GM23338 (cell line): ENCODE results near the gene L3MBTL4. TPM values are rescaled to one million over a fixed set of nuclear protein-coding genes. Genes with fewer than 3 reads are reported as not detected.

Experiments used
- ATAC-seq: fragments of 200-7000 bp; cut with Tn5 transposase; 3 replicates; pipeline ENCODE4 v1.9.1; 2020
- DNase-seq: peaks from one replicate; pipeline ENCODE4 v3.0.0-alpha.2; 2015; ENCODE audit warnings: low spot score
- H2AFZ ChIP-seq: fragments of 200-600 bp; sonication (generic); 2 replicates; pipeline ENCODE4 v1.8.0; 2016; ENCODE audit warnings: antibody characterized with exemption, mild to moderate bottlenecking, moderate library complexity
- H3F3A ChIP-seq: fragments of 200-600 bp; sonication (generic); replicated peaks from 2 replicates; pipeline ENCODE4 v1.8.0; 2017; ENCODE audit warnings: antibody characterized with exemption, mixed run types, low read depth
- H3K27ac ChIP-seq: fragments of 200-600 bp; sonication (generic); 2 replicates; pipeline ENCODE4 v1.6.1; 2016; ENCODE audit warnings: low read depth
- H3K27me3 ChIP-seq: fragments of 200-600 bp; sonication (generic); 2 replicates; pipeline ENCODE4 v1.8.0; 2016; ENCODE audit warnings: mild to moderate bottlenecking, mixed run types, moderate library complexity; ENCODE audit not compliant: insufficient read depth
- H3K36me3 ChIP-seq: fragments of 200-600 bp; sonication (generic); 2 replicates; pipeline ENCODE4 v1.8.0; 2016; ENCODE audit warnings: mild to moderate bottlenecking; ENCODE audit not compliant: insufficient read depth
- H3K4me1 ChIP-seq: fragments of 200-600 bp; sonication (generic); 2 replicates; pipeline ENCODE4 v1.8.0; 2016; ENCODE audit warnings: mild to moderate bottlenecking, moderate library complexity; ENCODE audit not compliant: insufficient read depth
- H3K4me2 ChIP-seq: fragments of 200-600 bp; sonication (generic); 2 replicates; pipeline ENCODE4 v1.7.1; 2017; ENCODE audit warnings: mixed run types
- H3K4me3 ChIP-seq: fragments of 200-600 bp; sonication (generic); 2 replicates; pipeline ENCODE4 v1.6.1; 2016; ENCODE audit warnings: mixed run types
- H3K79me2 ChIP-seq: fragments of 200-600 bp; sonication (generic); replicated peaks from 2 replicates; pipeline ENCODE4 v1.8.0; 2017; ENCODE audit warnings: mild to moderate bottlenecking; ENCODE audit not compliant: insufficient read depth
- H3K9me2 ChIP-seq: fragments of 200-600 bp; sonication (generic); 2 replicates; pipeline ENCODE4 v1.8.0; 2017; ENCODE audit not compliant: insufficient read depth
- H4K20me1 ChIP-seq: fragments of 200-600 bp; sonication (generic); replicated peaks from 2 replicates; pipeline ENCODE4 v1.8.0; 2017; ENCODE audit warnings: mild to moderate bottlenecking; ENCODE audit not compliant: insufficient read depth
- H3K27ac Mint-ChIP-seq: 2 replicates; pipeline ENCODE4 v1.8.0; 2020; ENCODE audit warnings: inconsistent platforms, mild to moderate bottlenecking, moderate library complexity, mixed read lengths
- H3K27me3 Mint-ChIP-seq: 3 replicates; pipeline ENCODE4 v1.8.0; 2022; ENCODE audit warnings: low read depth, mild to moderate bottlenecking, moderate library complexity, mixed read lengths, inconsistent platforms; ENCODE audit not compliant: insufficient read depth, poor library complexity
- H3K36me3 Mint-ChIP-seq: 3 replicates; pipeline ENCODE4 v1.8.0; 2021; ENCODE audit warnings: low read depth, mild to moderate bottlenecking, inconsistent platforms, moderate library complexity, mixed read lengths
- H3K4me1 Mint-ChIP-seq: 3 replicates; pipeline ENCODE4 v1.8.0; 2020; ENCODE audit warnings: mild to moderate bottlenecking, inconsistent platforms, mixed read lengths
- H3K4me3 Mint-ChIP-seq: 3 replicates; pipeline ENCODE4 v1.8.0; 2021; ENCODE audit warnings: moderate library complexity, mild to moderate bottlenecking, inconsistent platforms, mixed read lengths
- H3K9me3 Mint-ChIP-seq: 3 replicates; pipeline ENCODE4 v1.8.0; 2020; ENCODE audit warnings: moderate library complexity, mild to moderate bottlenecking, inconsistent platforms, mixed read lengths
- CREB1 ChIP-seq: fragments of 250-450 bp; sonication (Bioruptor Pico); IDR thresholded peaks from 2 replicates; pipeline ENCODE4 v1.5.0; 2020; ENCODE audit warnings: low read depth, mild to moderate bottlenecking, moderate library complexity
- ETS1 ChIP-seq: IDR thresholded peaks from 2 replicates; pipeline ENCODE4 v1.6.1; 2016; ENCODE audit warnings: antibody characterized with exemption
- EZH2 ChIP-seq: fragments of 200-600 bp; sonication (generic); IDR thresholded peaks from one replicate; pipeline ENCODE4 v1.8.0; 2017; ENCODE audit warnings: antibody characterized with exemption, mild to moderate bottlenecking, low read depth; ENCODE audit not compliant: unreplicated experiment
- EZH2phosphoT487 ChIP-seq: fragments of 200-600 bp; sonication (generic); IDR thresholded peaks from one replicate; pipeline ENCODE4 v1.8.1; 2018; ENCODE audit warnings: antibody characterized with exemption; ENCODE audit not compliant: unreplicated experiment
- JUNB ChIP-seq: IDR thresholded peaks from one replicate; pipeline ENCODE4 v1.6.1; 2016; ENCODE audit warnings: antibody characterized with exemption; ENCODE audit not compliant: unreplicated experiment
- NANOG ChIP-seq: IDR thresholded peaks from 2 replicates; pipeline ENCODE4 v1.6.1; 2016; ENCODE audit warnings: antibody characterized with exemption, borderline replicate concordance
- POLR2AphosphoS5 ChIP-seq: IDR thresholded peaks from 2 replicates; pipeline ENCODE4 v1.6.1; 2016; ENCODE audit warnings: antibody characterized with exemption, low read depth
- STAT1 ChIP-seq: IDR thresholded peaks from one replicate; pipeline ENCODE4 v1.6.1; 2016; ENCODE audit warnings: antibody characterized with exemption; ENCODE audit not compliant: unreplicated experiment
- ZNF331 ChIP-seq: fragments of 250-450 bp; sonication (Bioruptor Pico); IDR thresholded peaks from 2 replicates; pipeline ENCODE4 v1.5.0; 2020; ENCODE audit warnings: low read depth, mild to moderate bottlenecking, moderate library complexity
- polyA plus RNA-seq: library from polyadenylated mRNA; unstranded; fragments of >200 nt; fragmentation: Nextera tagmentation; extraction: Ambion mirVana; gene quantifications from 2 replicates; pipeline ENCODE4 v1.2.1, GENCODE V29; 2016
- total RNA-seq: library from RNA; depleted of rRNA; stranded (reverse); fragments of >200 nt; shearing (Covaris generic); gene quantifications from 2 replicates; pipeline ENCODE4 v1.2.3, GENCODE V29; 2014
- TF ChIP-seq, protein P1 (sequence below), 2 experiments: fragments of 200-600 bp in 1 of 2; sonication (generic) in 1 of 2; conservative IDR thresholded peaks; 2 replicates each; pipeline versions ENCODE4 v1.5.1 to v1.6.1; 2016 to 2017; ENCODE audit warnings: antibody characterized with exemption in 2 of 2, low read depth in 2 of 2, mild to moderate bottlenecking in 2 of 2, moderate library complexity in 1 of 2
- TF ChIP-seq, protein P2 (sequence below): IDR thresholded peaks from one replicate; pipeline ENCODE4 v1.6.1; 2018; ENCODE audit warnings: antibody characterized with exemption; ENCODE audit not compliant: unreplicated experiment

The L3MBTL4 gene
- total and polyA plus RNA-seq, 2 experiments from 2014 or later = 0.48 to 2.8 TPM

DNA sequence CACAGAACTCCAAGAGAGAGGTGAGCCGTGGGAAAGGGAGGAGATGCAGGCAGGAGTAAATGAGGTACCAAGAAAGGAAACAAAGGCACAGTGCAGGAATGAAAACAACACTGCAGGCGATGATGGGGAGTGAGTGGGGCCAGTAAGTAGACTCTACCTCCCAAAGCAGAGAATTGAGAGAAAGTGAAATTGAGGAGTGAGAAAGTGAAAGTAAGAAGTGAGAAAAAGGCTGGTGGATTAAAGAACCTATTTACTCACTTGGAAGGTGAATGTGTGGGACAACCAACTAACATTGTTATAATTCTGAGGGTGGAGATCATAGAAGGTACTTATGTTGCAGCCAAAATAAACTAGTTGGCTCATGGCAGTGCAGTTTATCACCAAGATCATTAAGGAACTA, 326.3 kb downstream of the L3MBTL4 start (continued):
- TF ChIP-seq POLR2AphosphoS5 (no peak), EZH2phosphoT487 (no peak), JUNB (no peak), ETS1 (no peak)

DNA sequence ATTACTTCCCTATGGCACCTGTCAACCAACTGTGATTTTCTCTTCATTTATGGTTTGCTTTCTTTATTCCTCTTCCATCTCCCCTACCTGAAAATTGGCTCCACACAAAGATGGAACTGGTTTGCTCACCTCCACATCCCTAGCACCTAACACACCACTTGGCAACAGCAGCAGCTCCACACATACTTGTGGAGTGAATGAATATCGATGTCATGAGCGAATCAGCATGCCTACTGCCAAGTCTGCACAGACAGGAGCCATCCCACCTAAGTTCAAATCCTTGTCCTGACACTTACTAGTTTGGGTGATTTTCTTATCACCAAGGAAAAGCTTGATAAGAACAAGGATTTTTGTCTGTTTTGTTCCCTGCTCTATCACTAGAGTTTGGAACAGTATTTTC, 328.0 kb downstream of the L3MBTL4 start:
- H3F3A ChIP-seq = no peaks in the 10 kb centered on the region
- H4K20me1 ChIP-seq = peaks cover 3% of the 10 kb centered on the region; the same call in 1 of the 2 replicates
- H3K27me3 ChIP-seq = no peaks in the 10 kb centered on the region
- Mint-ChIP-seq H3K9me3 (no peaks in the 10 kb centered on the region), H3K27me3 (peaks cover 2% of the 10 kb centered on the region), H3K4me1 (peaks cover 4% of the 10 kb centered on the region; the same call in 1 of the 3 replicates), H3K36me3 (no peaks in the 10 kb centered on the region), H3K27ac (no peak overlapping the region), H3K4me3 (no peak overlapping the region)
- DNase-seq (no peak), ATAC-seq (no peak)
- no peak overlapping the region for H3K4me3 ChIP-seq
- no peaks in the 10 kb centered on the region for H3K36me3 ChIP-seq
- no peak overlapping the region for H3K27ac ChIP-seq
- no peak overlapping the region for H2AFZ ChIP-seq
- H3K4me2 ChIP-seq = no peak overlapping the region
- no peaks in the 10 kb centered on the region for H3K79me2 ChIP-seq
- H3K9me2 ChIP-seq = no peaks in the 10 kb centered on the region; the same call in 1 of the 2 replicates
- H3K4me1 ChIP-seq = no peaks in the 10 kb centered on the region
- no peak for TF ChIP-seq ETS1
- TF ChIP-seq, protein P1, sequence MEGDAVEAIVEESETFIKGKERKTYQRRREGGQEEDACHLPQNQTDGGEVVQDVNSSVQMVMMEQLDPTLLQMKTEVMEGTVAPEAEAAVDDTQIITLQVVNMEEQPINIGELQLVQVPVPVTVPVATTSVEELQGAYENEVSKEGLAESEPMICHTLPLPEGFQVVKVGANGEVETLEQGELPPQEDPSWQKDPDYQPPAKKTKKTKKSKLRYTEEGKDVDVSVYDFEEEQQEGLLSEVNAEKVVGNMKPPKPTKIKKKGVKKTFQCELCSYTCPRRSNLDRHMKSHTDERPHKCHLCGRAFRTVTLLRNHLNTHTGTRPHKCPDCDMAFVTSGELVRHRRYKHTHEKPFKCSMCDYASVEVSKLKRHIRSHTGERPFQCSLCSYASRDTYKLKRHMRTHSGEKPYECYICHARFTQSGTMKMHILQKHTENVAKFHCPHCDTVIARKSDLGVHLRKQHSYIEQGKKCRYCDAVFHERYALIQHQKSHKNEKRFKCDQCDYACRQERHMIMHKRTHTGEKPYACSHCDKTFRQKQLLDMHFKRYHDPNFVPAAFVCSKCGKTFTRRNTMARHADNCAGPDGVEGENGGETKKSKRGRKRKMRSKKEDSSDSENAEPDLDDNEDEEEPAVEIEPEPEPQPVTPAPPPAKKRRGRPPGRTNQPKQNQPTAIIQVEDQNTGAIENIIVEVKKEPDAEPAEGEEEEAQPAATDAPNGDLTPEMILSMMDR (conservative IDR thresholded peaks at IDR 0.05; ENCODE audit: low read depth in 2 of 2) = no peak
- no peak for TF ChIP-seq ZNF331 (CRISPR knock-in tag)
- no peak for TF ChIP-seq EZH2
- TF ChIP-seq STAT1 = no peak
- TF ChIP-seq JUNB = no peak
- TF ChIP-seq POLR2AphosphoS5 = no peak
- TF ChIP-seq NANOG = no peak
- no peak for TF ChIP-seq CREB1
- TF ChIP-seq, protein P2, sequence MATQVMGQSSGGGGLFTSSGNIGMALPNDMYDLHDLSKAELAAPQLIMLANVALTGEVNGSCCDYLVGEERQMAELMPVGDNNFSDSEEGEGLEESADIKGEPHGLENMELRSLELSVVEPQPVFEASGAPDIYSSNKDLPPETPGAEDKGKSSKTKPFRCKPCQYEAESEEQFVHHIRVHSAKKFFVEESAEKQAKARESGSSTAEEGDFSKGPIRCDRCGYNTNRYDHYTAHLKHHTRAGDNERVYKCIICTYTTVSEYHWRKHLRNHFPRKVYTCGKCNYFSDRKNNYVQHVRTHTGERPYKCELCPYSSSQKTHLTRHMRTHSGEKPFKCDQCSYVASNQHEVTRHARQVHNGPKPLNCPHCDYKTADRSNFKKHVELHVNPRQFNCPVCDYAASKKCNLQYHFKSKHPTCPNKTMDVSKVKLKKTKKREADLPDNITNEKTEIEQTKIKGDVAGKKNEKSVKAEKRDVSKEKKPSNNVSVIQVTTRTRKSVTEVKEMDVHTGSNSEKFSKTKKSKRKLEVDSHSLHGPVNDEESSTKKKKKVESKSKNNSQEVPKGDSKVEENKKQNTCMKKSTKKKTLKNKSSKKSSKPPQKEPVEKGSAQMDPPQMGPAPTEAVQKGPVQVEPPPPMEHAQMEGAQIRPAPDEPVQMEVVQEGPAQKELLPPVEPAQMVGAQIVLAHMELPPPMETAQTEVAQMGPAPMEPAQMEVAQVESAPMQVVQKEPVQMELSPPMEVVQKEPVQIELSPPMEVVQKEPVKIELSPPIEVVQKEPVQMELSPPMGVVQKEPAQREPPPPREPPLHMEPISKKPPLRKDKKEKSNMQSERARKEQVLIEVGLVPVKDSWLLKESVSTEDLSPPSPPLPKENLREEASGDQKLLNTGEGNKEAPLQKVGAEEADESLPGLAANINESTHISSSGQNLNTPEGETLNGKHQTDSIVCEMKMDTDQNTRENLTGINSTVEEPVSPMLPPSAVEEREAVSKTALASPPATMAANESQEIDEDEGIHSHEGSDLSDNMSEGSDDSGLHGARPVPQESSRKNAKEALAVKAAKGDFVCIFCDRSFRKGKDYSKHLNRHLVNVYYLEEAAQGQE = no peak
